Measurements from ENCODE around the gene MRPL23. TPM values are rescaled to one million over a fixed set of nuclear protein-coding genes. Genes with fewer than 3 reads are reported as not detected.

Gene MRPL23
- total RNA-seq, 5 donors from 2014 or later (not counting 1 experiment from before 2014, with no cell fraction given) = 34.5 to 58.8 (median 37.8) TPM

DNA sequence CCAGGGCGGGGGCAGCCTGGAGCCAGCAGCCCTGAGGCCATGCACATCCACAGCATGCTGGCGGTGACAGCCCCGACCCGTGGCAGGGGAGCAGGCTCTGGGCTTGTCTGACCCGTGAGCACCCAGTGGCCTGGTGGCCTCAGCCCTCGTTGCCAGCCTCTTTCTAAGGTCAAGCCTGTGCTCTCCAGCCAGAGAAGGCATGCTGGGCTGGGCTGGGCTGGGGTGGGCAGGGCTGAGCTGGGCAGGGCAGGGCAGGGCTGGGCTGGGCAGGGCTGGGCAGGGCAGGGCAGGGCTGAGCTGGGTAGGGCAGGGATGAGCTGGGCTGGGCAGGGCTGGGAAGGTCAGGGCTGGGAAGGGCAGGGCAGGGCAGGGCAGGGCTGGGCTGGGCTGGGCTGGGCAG is 39.9 kb downstream of the MRPL23 start:
- no peaks in the 10 kb centered on the region for H3K27me3 Mint-ChIP-seq
- ATAC-seq (replicated peaks in 1 of 4) = no peak
- CTCF ChIA-PET = no interaction called here
- H3K9me3 Mint-ChIP-seq = no peaks in the 10 kb centered on the region
- no peaks in the 10 kb centered on the region for H3K4me1 Mint-ChIP-seq
- H3K27ac Mint-ChIP-seq = no peak overlapping the region
- no peak overlapping the region for H3K4me3 Mint-ChIP-seq
- Histone ChIP-seq H3K36me3 (ENCODE audit: control insufficient read depth in 2 of 2, extremely low read depth in 1 of 2, insufficient read depth in 1 of 2, low read length in 1 of 2) (no peaks in the 10 kb centered on the region), H3K27me3 (replicated peaks in 1 of 2; ENCODE audit: control insufficient read depth in 2 of 2, extremely low read depth in 1 of 2, insufficient read depth in 2 of 2, low read length in 1 of 2) (no peaks in the 10 kb centered on the region), H3K4me1 (ENCODE audit: control insufficient read depth in 1 of 2, extremely low read depth in 1 of 2, insufficient read depth in 2 of 2, low read length in 2 of 2) (no peaks in the 10 kb centered on the region), H3K9me3 (no peaks in the 10 kb centered on the region), H3K4me3 (ENCODE audit: control insufficient read depth in 1 of 2, extremely low read depth in 1 of 2, low read length in 1 of 2) (no peak overlapping the region), H3K27ac (ENCODE audit: low read length) (no peak overlapping the region)
- no CpG with 5 or more reads among the region's 6 CpGs for WGBS (ENCODE audit: insufficient coverage)
- POLR2A ChIA-PET = no interaction called here
- DNase-seq = no peak
- H3K36me3 Mint-ChIP-seq = no peaks in the 10 kb centered on the region

DNA sequence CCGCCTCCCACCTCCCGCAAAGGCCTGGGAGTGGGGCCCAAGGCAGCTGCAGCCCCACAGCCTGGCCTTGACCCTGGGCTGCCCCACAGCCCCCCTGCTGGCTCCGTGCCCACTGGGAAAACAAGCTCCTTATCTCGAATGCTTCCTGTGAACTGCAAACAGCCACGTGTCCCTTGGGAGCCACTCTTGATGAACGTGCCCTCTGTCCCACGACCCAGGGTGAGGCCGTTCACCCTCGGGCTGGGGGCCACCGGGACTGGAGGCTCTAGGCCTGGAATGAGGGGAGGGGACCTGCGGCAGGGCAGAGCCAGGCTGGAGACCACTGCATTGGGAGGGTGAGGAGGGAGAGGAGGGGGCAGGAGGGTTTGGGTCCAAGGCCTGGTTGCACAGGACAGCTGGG is 41.0 kb downstream of the MRPL23 start:
- POLR2A ChIA-PET = no interaction called here
- H3K9me3 Mint-ChIP-seq = no peaks in the 10 kb centered on the region
- DNase-seq (no peak), ATAC-seq (replicated peaks in 1 of 4) (no peak)
- H3K27me3 ChIP-seq (replicated peaks in 1 of 2; ENCODE audit: control insufficient read depth in 2 of 2, extremely low read depth in 1 of 2, insufficient read depth in 2 of 2, low read length in 1 of 2) = no peaks in the 10 kb centered on the region
- no peaks in the 10 kb centered on the region for H3K27me3 Mint-ChIP-seq
- no peak overlapping the region for H3K4me3 Mint-ChIP-seq
- H3K4me1 Mint-ChIP-seq = no peaks in the 10 kb centered on the region
- no peaks in the 10 kb centered on the region for H3K36me3 ChIP-seq (ENCODE audit: control insufficient read depth in 2 of 2, extremely low read depth in 1 of 2, insufficient read depth in 1 of 2, low read length in 1 of 2)
- H3K9me3 ChIP-seq = no peaks in the 10 kb centered on the region
- H3K4me3 ChIP-seq (ENCODE audit: control insufficient read depth in 1 of 2, extremely low read depth in 1 of 2, low read length in 1 of 2) = no peak overlapping the region
- no peak overlapping the region for H3K27ac Mint-ChIP-seq
- CTCF ChIA-PET = no interaction called here
- H3K4me1 ChIP-seq (ENCODE audit: control insufficient read depth in 1 of 2, extremely low read depth in 1 of 2, insufficient read depth in 2 of 2, low read length in 2 of 2) = no peaks in the 10 kb centered on the region
- H3K36me3 Mint-ChIP-seq = no peaks in the 10 kb centered on the region
- no peak overlapping the region for H3K27ac ChIP-seq (ENCODE audit: low read length)
- WGBS (ENCODE audit: insufficient coverage) = no CpG with 5 or more reads among the region's 11 CpGs

DNA sequence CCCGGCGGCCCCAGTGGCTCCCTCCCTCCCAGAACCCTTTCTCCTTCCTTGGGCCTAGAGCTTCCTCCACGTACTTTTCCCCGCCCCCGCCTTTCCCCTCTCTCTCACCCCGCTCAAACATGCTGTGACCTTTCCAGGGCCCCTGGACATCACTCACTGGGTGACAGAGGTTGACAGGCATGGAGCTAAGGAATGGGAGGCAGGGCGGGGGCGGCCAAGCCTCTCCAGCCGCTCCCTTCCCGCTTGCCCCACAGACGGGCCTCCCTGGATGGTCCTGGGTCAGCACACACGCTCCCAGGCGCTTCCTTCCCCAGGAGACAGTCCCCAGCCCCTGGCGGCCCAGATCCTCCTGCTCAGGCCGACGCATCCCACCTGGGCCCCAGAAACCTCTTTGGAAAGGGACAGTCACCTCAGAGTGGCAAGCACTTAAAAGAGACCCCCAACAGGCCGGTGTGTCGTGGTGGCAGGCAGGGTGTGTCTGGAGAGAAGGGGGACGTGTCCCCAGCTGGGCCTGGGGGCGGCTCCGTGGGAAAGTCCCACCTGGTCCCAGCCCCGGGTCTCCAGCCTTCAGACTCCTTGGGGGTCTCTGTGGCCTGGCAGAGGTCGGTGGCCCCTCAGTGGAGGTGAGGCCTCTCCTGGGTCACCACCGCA is 41.7 kb downstream of the MRPL23 start:
- no peaks in the 10 kb centered on the region for H3K36me3 ChIP-seq (ENCODE audit: control insufficient read depth in 2 of 2, extremely low read depth in 1 of 2, insufficient read depth in 1 of 2, low read length in 1 of 2)
- Mint-ChIP-seq H3K36me3 (no peaks in the 10 kb centered on the region), H3K9me3 (no peaks in the 10 kb centered on the region), H3K27me3 (no peaks in the 10 kb centered on the region), H3K4me3 (no peak overlapping the region), H3K27ac (no peak overlapping the region), H3K4me1 (no peaks in the 10 kb centered on the region)
- DNase-seq (no peak), ATAC-seq (replicated peaks in 1 of 4) (no peak)
- ChIA-PET POLR2A (no interaction called here), CTCF (interaction anchor here in 1 of 2 donors (0.7 kb wide), 1 partner anchor 156 kb away, joined by 10 read pairs; no protein-coding TSS in a partner anchor)
- no peaks in the 10 kb centered on the region for H3K27me3 ChIP-seq (replicated peaks in 1 of 2; ENCODE audit: control insufficient read depth in 2 of 2, extremely low read depth in 1 of 2, insufficient read depth in 2 of 2, low read length in 1 of 2)
- no peak overlapping the region for H3K4me3 ChIP-seq (ENCODE audit: control insufficient read depth in 1 of 2, extremely low read depth in 1 of 2, low read length in 1 of 2)
- no peak overlapping the region for H3K27ac ChIP-seq (ENCODE audit: low read length)
- no peaks in the 10 kb centered on the region for H3K4me1 ChIP-seq (ENCODE audit: control insufficient read depth in 1 of 2, extremely low read depth in 1 of 2, insufficient read depth in 2 of 2, low read length in 2 of 2)
- H3K9me3 ChIP-seq = no peaks in the 10 kb centered on the region
- no CpG with 5 or more reads among the region's 24 CpGs for WGBS (ENCODE audit: insufficient coverage)

DNA sequence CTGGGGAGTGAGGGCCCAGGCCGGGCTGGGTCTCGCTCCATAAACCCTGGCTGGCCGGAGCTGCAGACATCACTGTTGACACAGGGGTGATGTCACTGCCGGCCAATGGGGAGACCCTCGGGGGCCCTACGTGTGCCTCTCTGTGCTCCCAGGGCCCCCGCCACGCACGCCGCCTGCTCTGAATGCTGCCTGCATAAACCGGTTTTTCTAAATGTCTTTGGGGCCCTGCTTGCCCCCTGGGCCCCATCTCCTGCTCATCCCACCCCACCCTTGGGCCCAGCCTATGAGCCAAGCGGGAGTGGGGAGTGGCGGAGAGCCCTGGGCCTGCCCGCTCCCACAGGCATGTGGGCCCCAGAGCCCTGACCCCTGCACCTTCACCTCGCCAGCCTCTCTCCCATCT is 42.8 kb downstream of the MRPL23 start:
- Histone ChIP-seq H3K36me3 (ENCODE audit: control insufficient read depth in 2 of 2, extremely low read depth in 1 of 2, insufficient read depth in 1 of 2, low read length in 1 of 2) (no peaks in the 10 kb centered on the region), H3K4me3 (ENCODE audit: control insufficient read depth in 1 of 2, extremely low read depth in 1 of 2, low read length in 1 of 2) (no peak overlapping the region), H3K27ac (ENCODE audit: low read length) (no peak overlapping the region), H3K4me1 (ENCODE audit: control insufficient read depth in 1 of 2, extremely low read depth in 1 of 2, insufficient read depth in 2 of 2, low read length in 2 of 2) (no peaks in the 10 kb centered on the region), H3K27me3 (replicated peaks in 1 of 2; ENCODE audit: control insufficient read depth in 2 of 2, extremely low read depth in 1 of 2, insufficient read depth in 2 of 2, low read length in 1 of 2) (no peaks in the 10 kb centered on the region), H3K9me3 (no peaks in the 10 kb centered on the region)
- Mint-ChIP-seq H3K27ac (no peak overlapping the region), H3K36me3 (no peaks in the 10 kb centered on the region), H3K27me3 (no peaks in the 10 kb centered on the region), H3K4me1 (no peaks in the 10 kb centered on the region), H3K9me3 (no peaks in the 10 kb centered on the region), H3K4me3 (no peak overlapping the region)
- CTCF ChIA-PET = no interaction called here
- WGBS (ENCODE audit: insufficient coverage) = no CpG with 5 or more reads among the region's 15 CpGs
- ATAC-seq (replicated peaks in 1 of 4) (no peak), DNase-seq (no peak)
- POLR2A ChIA-PET = no interaction called here

DNA sequence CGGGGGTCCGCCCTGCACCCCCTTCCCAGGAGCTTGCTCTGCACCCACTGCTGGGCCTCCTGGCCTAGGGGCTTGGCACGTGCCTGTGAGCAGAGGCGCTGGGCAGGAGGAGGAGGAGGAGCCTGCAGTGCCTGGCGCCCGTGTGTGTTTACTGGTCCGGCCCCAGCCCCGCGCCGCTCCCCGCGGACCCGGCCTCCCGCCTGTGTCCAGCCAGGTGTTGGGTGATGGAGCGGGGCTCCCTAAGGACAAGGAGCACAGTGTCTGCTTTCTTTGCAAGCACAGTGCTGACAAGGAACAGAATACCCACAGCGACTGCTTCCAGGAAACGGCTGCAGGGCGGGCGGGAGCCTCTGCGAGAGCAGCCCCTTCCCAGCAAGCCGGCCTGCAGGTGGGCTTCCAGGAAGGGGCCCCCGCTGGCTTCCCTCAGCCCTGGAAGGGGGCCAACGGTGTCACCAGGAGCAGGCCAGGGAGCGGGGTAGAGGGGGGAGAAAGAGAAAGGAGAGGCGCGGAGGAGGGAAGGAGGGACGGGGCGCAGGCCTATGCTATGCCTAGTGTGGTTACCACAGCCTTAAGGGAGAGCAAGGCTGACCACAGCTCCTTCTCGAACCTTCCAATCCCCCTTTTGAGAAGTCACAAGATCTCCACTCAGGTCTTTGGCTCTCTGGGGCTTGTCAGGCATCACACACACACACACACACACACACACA is 43.9 kb downstream of the MRPL23 start:
- no peak overlapping the region for H3K27ac ChIP-seq (ENCODE audit: low read length)
- no CpG with 5 or more reads among the region's 29 CpGs for WGBS (ENCODE audit: insufficient coverage)
- H3K36me3 ChIP-seq (ENCODE audit: control insufficient read depth in 2 of 2, extremely low read depth in 1 of 2, insufficient read depth in 1 of 2, low read length in 1 of 2) = no peaks in the 10 kb centered on the region
- Mint-ChIP-seq H3K27ac (no peak overlapping the region), H3K36me3 (no peaks in the 10 kb centered on the region), H3K4me3 (no peak overlapping the region), H3K27me3 (no peaks in the 10 kb centered on the region), H3K9me3 (no peaks in the 10 kb centered on the region), H3K4me1 (no peaks in the 10 kb centered on the region)
- ATAC-seq (replicated peaks in 1 of 4) (no peak), DNase-seq (no peak)
- H3K4me1 ChIP-seq (ENCODE audit: control insufficient read depth in 1 of 2, extremely low read depth in 1 of 2, insufficient read depth in 2 of 2, low read length in 2 of 2) = no peaks in the 10 kb centered on the region
- ChIA-PET POLR2A (no interaction called here), CTCF (no interaction called here)
- H3K27me3 ChIP-seq (replicated peaks in 1 of 2; ENCODE audit: control insufficient read depth in 2 of 2, extremely low read depth in 1 of 2, insufficient read depth in 2 of 2, low read length in 1 of 2) = no peaks in the 10 kb centered on the region
- H3K9me3 ChIP-seq = no peaks in the 10 kb centered on the region
- no peak overlapping the region for H3K4me3 ChIP-seq (ENCODE audit: control insufficient read depth in 1 of 2, extremely low read depth in 1 of 2, low read length in 1 of 2)

DNA sequence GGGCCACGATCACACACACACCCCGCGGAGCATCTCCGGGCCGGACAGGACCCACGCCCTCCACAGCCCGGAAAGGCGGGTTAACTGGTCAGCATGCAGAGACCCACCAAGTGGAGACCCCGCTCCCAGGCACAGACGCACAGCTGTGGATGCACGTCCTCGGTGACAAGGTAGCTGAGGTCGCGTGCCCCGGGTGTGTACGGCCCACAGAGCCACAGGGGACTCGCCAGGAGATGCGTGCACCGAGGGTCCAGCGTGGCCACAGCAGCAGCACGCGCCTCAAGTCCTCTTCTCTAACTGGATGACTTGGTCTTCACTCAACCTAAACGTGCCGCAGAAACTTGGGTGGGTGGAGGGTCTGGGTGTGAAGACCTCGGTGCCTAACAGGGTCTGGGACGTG is 45.0 kb downstream of the MRPL23 start:
- H3K27ac Mint-ChIP-seq = no peak overlapping the region
- Histone ChIP-seq H3K27me3 (replicated peaks in 1 of 2; ENCODE audit: control insufficient read depth in 2 of 2, extremely low read depth in 1 of 2, insufficient read depth in 2 of 2, low read length in 1 of 2) (no peaks in the 10 kb centered on the region), H3K4me1 (ENCODE audit: control insufficient read depth in 1 of 2, extremely low read depth in 1 of 2, insufficient read depth in 2 of 2, low read length in 2 of 2) (no peaks in the 10 kb centered on the region), H3K27ac (ENCODE audit: low read length) (no peak overlapping the region), H3K9me3 (no peaks in the 10 kb centered on the region), H3K36me3 (ENCODE audit: control insufficient read depth in 2 of 2, extremely low read depth in 1 of 2, insufficient read depth in 1 of 2, low read length in 1 of 2) (no peaks in the 10 kb centered on the region), H3K4me3 (ENCODE audit: control insufficient read depth in 1 of 2, extremely low read depth in 1 of 2, low read length in 1 of 2) (no peak overlapping the region)
- no peaks in the 10 kb centered on the region for H3K9me3 Mint-ChIP-seq
- no peaks in the 10 kb centered on the region for H3K36me3 Mint-ChIP-seq
- H3K4me1 Mint-ChIP-seq = no peaks in the 10 kb centered on the region
- DNase-seq = no peak
- ATAC-seq (replicated peaks in 1 of 4) = no peak
- WGBS (ENCODE audit: insufficient coverage) = 60% methylated on average over 2 of the region's 26 CpGs
- no peak overlapping the region for H3K4me3 Mint-ChIP-seq
- CTCF ChIA-PET = no interaction called here
- POLR2A ChIA-PET = no interaction called here
- no peaks in the 10 kb centered on the region for H3K27me3 Mint-ChIP-seq
